A172 (cell line): ENCODE measurements around the gene PCDHGB2. TPM values are rescaled to one million over a fixed set of nuclear protein-coding genes. Genes with fewer than 3 reads are reported as not detected.
"Not testable (repeated sequence)": the region's sequence is repeated elsewhere in the genome, so short reads cannot be mapped to it uniquely, and the experiment has no call there.

Source experiments
- DNase-seq: peaks from one replicate; pipeline ENCODE4 v3.0.0-alpha.2; 2015; ENCODE audit warnings: low spot score
- total RNA-seq: library from RNA; depleted of rRNA; stranded (reverse); fragments of >200 nt; shearing (Covaris generic); gene quantifications from 2 replicates; pipeline ENCODE4 v1.2.3, GENCODE V29; 2014; rRNA removed

Gene PCDHGB2
- total RNA-seq: 0.34 and 1.6 TPM in 2 replicates

DNA sequence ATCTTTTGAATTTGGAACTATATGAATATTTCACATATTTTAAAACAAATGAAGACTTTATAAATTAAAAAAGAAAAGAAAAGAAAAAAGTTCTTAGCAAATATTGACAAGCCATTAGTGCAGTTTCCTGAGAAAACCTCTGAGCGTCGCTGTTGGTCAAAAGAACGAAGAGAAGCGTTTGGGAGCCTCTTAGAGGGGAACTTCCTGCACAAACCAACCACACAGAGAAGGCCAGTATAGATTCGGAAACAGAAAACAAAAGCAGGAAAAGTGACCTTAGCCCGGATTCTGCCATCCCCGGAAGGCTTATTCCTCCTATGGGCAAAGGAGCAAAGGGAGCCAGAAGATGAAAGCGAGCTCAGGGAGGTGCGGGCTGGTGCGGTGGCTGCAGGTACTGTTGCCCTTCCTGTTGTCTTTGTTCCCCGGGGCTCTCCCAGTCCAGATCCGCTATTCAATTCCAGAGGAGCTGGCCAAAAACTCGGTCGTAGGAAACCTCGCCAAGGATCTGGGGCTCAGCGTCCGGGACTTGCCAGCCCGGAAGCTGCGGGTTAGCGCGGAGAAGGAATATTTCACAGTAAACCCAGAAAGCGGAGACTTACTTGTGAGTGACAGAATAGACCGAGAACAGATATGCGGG lies at the start of gene PCDHGB2:
Gene PCDHGB2 (plus strand): TSS at position 205 of the 637 bp plus-strand sequence. CDS start 142 bp downstream, at position 347.
- DNase-seq: peak; percentile 27

DNA sequence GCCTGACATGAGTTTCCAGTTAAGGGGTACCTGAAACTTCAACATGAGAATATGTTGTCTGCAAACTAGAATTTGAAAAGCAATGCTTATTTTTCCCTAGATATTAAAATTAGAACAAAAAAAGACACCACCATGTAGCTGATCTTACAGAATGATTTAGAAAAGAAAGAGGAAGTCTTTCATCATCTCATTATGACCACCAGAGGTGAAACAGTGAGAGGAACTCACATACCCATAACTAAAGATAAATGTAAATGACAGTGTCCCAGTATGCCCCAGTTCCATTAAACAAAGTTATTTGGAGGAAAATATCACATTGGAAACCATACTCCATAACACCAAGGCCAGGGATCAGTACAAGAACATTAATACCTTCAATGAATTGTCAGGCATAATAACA lies 46.1 kb upstream of the PCDHGB2 start:
- DNase-seq: no peak

DNA sequence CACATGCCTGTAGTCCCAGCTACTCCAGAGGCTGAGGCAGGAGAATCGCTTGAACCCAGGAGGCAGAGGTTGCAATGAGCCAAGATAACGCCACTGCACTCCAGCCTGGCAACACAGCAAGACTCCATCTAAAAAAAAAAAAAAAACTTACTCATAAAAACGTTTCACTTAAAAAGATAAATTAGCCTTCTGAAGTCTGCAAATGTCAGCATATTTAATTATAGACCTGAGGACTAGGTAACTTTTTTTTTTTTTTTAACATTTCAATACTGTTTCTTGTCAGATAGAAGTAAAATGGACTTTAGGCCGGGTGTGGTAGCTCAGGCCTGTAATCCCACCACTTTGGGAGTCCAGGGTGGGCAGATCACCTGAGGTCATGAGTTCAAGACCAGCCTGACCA lies 42.8 kb upstream of the PCDHGB2 start:
- not testable (repeated sequence) for DNase-seq

DNA sequence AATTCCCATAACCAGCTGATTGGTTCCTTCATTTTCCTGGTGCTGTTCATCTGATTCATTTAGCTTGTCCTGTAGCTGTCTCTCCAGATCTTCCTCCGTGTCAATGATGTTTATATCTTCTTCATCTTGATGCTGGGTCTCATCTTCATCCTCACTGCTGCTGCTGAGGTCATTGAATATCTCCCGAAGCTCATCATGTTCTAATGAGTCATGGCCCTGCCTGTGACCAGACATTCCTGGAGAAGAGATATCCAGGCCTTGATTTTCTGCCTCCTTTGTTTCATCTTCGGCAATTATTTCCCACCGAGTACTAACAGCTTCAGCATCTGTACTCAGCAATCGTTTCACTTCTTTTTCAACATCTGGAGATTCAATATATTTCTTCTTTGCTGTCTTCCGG lies 40.6 kb upstream of the PCDHGB2 start:
- DNase-seq: no peak

DNA sequence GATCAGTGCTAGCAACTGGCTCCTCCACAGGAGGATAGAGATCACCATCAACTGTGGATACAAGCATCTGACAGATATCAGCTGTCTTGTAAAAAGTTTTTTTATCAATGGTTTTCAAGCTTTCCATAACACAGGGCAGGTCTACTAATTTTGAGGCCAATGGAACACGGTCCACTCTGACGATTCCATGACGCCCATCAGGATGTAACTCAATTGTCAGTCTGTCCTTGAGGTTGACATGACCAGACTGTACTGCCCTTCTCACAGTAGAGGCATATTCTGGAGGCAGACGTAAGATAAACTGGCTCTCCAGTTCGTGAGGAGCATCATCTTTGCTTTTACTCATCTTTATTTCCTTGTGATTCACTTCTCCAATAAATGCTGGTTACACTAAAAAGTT lies 40.1 kb upstream of the PCDHGB2 start:
- no peak for DNase-seq

DNA sequence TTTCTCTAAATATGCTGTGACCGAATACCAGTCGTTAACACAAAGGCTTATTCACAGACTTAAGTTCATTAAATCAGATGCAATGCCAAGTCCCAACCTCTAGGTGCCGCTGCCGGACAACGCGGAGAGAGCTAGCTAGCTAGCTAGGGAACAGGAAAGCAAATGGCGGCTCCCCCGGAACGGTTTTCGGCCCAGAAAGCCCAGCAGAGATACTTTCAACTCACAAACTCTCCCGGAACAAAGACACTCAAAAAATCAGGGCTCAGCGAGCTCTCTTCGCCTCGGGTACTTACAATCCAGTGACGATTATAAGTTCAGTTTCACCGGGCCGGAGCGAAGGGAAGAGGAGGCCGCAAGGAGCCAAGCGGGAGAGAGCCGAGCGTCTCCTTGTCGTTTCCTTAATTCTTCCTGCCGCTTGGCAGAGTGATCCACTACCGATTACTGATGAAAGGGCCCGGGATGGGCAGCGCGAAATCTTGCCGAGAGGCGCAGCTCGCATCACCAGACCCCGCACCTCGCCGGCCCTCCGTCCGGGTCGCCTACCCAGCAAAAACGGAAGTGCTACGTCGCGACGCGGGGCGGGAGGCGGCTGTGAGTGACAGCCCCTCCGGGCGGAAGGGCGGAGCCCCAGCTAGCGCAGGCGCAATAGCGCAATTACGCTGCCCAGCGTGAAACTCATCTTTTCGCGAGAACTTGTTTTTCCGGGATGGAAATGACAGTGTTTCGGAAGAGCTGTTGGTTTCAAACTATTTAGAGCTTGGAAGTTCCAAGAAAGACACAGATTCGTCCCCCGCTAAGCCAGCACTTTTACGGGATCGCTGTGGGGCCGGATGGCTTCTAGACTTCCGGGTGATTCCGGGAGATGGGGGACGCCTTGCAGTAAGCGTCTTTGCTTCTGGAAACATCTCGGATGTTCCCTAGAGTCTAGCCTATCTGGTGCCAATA lies 39.3 kb upstream of the PCDHGB2 start, which contains the start of gene TAF7:
Gene TAF7 (minus strand): TSS at position 560 of the 945 bp plus-strand sequence. CDS start 740 bp downstream, outside the sequence.
- peak; percentile 89 for DNase-seq

DNA sequence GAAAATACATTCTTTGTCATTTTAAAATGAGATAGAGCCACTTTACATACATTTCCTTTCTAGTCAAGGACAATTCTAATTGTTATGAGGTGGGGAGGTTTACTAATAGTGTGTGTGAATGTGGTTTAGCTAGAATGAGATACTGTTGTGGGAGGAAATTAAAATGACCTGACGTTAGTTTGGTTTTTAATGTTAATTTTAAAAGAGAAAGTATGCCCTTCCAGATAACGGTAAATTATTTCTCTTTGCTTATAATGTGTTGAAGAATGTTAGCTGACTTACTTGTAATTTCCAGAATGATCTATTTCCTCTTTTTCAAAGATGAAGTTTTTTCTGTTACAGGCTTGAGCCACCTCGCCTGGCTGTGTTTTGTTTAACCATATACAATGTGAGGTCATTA lies 37.5 kb upstream of the PCDHGB2 start:
- DNase-seq: no peak

DNA sequence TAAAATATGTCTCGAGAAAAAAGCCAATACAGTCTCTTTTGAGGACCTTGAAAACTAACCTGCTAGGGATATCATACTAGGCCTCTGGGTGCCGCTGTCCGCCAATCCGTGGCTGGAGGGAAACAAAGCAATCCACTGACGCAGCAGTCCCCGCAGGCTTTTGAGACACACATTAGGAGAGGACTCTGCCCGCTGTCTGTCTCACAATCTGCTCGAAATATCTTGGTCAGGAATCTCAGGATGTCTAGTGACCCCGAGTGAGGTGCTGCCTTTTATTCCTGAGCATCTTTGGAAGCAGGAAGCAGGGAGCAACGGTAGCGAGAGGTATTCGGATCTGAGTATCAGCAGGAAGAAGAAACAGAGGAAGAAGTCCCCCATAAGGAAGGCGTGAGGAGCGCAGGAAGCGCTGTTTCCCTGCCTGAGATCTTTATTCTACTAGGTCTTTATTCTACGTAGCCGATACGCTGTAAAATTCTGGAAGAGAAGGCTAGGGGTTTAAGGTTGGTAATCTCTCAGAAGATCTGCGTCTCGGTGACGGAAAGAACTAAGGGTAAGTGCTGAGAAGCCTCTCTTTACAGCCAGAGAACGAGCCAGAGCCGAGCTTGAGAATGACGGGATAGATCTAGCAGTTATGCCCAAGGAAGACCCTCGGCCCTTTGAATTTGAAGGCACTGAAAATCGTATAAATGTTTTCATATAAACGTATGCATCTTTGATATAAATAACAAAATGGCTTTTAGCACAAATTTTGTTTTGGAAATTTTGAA lies 33.5 kb upstream of the PCDHGB2 start:
- no peak for DNase-seq

DNA sequence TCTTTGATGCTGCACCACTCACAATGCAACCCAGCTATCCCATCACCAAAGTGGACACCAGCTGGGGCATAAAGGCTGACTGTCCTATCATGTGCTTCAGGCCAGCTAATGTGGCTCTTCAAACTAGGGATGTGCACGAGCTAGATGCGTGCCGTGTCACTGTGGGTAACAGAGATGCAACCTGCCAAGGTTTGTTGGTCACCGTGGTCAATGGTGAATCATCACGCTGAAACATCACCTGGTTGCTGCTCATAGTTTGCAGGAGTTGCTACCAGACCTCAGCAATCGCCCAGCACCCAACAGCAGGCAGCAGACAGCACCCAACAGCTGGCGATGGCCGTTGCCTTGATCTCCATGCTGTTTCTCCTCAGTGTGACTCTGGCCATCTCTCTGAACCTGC lies 31.6 kb upstream of the PCDHGB2 start:
- no peak for DNase-seq

DNA sequence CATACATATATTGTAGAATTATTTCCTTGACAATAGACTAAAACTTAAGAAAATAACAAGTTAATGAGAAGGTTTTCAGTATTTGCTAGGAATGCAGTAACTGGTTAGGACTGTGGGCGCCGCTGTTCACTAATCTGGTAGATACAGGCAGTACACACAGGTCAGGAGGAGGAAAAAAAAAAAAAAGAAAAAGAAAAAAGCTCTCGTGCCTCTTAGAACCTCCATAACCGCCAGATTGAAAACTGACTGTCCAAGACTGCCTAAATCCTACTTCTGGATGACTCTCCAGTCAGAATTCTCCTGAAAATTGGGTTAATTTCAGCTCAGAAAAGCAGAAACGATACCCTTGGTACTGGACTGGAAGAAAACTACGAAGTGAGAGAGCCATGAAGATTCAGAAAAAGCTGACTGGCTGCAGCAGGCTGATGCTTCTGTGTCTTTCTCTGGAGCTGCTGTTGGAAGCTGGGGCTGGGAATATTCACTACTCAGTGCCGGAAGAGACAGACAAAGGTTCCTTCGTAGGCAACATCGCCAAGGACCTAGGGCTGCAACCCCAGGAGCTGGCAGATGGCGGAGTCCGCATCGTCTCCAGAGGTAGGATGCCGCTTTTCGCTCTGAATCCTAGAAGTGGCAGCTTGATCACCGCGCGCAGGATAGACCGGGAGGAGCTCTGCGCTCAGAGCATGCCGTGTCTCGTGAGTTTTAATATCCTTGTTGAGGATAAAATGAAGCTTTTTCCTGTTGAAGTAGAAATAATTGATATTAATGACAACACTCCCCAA lies 29.3 kb upstream of the PCDHGB2 start, which contains the start of gene PCDHGA1:
Gene PCDHGA1 (plus strand): TSS at position 216 of the 782 bp plus-strand sequence.
- peak; percentile 42 for DNase-seq

DNA sequence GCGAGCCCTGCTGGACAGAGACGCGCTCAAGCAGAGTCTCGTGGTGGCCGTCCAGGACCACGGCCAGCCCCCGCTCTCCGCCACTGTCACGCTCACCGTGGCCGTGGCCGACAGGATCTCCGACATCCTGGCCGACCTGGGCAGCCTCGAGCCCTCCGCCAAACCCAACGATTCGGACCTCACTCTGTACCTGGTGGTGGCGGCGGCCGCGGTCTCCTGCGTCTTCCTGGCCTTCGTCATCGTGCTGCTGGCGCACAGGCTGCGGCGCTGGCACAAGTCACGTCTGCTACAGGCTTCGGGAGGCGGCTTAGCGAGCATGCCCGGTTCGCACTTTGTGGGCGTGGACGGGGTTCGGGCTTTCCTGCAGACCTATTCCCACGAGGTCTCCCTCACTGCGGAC lies 27.2 kb upstream of the PCDHGB2 start:
- not testable (repeated sequence) for DNase-seq

DNA sequence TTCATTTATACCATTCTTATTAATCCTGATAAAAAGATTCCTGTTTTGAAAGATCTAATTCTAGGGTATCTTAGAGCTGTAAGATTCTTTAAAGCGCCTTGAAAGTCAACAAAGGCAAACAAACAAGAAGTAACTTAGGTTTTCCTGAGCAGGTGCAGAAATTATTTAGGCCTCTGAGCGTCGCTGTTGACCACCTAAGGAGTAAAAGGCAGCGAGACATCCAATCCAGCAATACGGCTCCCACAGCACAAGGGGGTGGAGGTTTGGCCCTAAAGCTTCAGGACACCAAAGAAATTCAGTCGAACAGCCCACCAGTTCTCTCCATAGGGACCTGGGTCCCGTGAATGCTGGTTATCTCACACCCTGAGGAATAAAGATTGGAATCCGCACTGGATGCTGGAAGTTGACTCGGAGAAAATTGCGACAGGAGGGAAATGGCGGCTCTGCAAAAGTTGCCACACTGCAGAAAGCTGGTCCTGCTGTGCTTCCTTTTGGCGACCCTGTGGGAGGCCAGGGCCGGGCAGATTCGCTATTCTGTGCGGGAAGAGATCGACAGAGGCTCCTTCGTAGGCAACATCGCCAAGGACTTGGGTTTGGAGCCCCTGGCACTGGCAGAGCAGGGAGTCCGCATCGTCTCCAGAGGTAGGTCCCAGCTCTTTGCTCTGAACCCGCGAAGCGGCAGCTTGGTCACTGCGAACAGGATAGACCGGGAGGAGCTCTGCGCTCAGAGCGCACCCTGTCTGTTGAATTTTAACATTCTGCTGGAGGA lies 21.1 kb upstream of the PCDHGB2 start, which contains the start of gene PCDHGA2:
Gene PCDHGA2 (plus strand): TSS at position 223 of the 769 bp plus-strand sequence.
- DNase-seq: peak; percentile 16

DNA sequence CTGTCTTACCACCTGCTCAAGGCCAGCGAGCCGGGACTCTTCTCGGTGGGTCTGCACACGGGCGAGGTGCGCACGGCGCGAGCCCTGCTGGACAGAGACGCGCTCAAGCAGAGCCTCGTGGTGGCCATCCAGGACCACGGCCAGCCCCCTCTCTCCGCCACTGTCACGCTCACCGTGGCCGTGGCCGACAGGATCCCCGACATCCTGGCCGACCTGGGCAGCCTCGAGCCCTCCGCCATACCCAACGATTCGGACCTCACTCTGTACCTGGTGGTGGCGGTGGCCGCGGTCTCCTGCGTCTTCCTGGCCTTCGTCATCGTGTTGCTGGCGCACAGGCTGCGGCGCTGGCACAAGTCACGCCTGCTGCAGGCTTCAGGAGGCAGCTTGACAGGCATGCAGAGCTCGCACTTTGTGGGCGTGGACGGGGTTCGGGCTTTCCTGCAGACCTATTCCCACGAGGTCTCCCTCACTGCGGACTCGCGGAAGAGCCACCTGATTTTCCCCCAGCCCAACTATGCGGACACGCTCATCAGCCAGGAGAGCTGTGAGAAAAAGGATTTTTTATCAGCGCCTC lies 18.9 kb upstream of the PCDHGB2 start:
- not testable (repeated sequence) for DNase-seq

DNA sequence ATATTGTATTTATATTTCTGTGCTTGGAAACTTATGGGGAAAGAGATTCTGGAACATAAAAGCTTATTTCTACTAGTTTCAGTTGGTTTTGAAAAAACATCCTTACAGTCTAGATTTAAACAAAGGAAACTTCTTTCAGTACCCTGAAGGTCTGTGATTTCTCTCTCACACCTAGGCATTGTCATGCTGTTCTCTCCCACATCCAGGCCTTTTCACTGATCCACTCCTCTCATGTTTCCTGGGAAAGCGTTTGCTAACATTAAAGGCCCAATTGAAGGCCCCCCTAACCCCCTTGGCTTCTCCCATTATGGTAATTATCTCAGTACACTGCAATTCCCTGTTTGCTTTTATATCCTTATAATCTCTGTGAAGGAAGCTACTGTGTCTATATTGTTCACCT lies 17.0 kb upstream of the PCDHGB2 start:
- DNase-seq: no peak

DNA sequence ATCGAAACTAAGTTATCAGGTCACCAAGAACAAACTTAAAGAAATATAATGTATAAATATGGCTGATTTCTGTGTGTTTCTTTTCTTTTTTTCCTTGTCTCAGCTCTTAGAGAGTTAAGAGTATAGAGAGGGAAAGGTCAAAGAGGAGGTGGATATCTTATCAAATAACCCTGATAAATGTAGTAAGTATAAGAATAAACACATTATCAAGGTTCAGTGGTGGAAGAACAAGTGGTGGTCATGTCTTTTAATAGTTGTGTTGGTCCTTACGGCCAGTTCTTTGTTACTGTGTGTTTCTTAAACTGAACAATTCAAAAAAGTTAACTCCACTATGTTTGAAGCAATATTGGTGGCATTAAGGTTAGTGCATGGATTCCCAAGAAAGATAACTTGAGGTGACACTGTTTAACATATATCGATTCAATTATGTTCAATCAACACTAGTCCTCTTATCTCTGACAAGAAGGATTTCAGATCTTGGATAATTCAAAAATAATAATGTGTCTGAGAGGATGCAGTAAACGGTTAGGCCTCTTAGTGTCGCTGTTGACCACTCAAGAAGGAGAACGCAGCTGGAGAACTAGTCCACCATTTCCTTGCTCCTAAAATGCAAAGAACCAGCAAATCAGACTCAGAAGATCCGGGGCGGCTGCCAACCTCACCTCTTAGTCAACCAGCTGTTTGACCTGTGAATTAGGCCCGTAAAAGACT lies 16.4 kb upstream of the PCDHGB2 start, which contains the start of gene PCDHGA3:
Gene PCDHGA3 (plus strand): TSS at position 588 of the 711 bp plus-strand sequence. CDS start 205 bp downstream, outside the sequence.
- no peak for DNase-seq

DNA sequence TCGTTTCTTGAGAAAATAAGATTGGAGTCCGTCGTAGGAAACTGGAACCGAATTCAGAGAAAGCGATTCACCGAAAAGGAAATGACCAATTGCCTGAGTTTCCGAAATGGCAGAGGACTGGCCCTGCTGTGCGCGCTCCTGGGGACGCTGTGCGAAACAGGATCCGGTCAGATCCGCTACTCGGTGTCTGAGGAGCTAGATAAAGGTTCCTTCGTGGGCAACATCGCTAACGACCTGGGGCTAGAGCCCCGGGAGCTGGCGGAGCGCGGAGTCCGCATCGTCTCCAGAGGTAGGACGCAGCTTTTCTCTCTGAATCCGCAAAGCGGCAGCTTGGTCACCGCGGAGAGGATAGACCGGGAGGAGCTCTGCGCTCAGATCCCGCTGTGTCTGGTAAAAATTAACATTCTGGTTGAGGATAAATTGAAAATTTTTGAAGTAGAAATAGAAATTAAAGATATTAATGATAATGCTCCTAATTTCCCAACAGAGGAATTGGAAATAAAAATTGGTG lies 15.8 kb upstream of the PCDHGB2 start:
- no peak for DNase-seq

DNA sequence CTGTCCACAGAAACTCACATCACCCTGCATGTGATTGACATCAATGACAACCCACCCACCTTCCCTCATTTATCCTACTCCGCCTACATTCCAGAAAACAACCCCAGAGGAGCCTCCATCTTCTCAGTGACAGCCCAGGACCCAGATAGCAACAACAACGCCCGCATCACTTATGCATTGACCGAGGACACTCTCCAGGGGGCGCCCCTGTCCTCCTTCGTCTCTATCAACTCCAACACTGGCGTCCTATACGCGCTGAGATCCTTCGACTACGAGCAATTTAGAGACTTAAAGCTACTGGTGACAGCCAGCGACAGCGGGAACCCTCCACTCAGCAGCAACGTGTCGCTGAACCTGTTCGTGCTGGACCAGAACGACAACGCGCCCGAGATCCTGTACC lies 14.5 kb upstream of the PCDHGB2 start:
- no peak for DNase-seq

DNA sequence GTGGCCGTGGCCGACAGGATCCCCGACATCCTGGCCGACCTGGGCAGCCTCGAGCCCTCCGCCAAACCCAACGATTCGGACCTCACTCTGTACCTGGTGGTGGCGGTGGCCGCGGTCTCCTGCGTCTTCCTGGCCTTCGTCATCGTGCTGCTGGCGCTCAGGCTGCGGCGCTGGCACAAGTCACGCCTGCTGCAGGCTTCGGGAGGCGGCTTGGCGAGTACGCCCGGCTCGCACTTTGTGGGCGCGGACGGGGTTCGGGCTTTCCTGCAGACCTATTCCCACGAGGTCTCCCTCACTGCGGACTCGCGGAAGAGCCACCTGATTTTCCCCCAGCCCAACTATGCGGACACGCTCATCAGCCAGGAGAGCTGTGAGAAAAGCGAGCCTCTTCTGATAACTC lies 13.8 kb upstream of the PCDHGB2 start:
- not testable (repeated sequence) for DNase-seq
